Measurements from ENCODE around the gene DYNLRB2.

Gene DYNLRB2

GRCh38 chr16:80527297-80527696 lies 13.5 kb upstream of the DYNLRB2 start:
- Histone ChIP-seq H3K4me2 (ENCODE audit: low read length) (no peak overlapping the region), H3K4me1 (no peaks in the 10 kb centered on the region)

DNA sequence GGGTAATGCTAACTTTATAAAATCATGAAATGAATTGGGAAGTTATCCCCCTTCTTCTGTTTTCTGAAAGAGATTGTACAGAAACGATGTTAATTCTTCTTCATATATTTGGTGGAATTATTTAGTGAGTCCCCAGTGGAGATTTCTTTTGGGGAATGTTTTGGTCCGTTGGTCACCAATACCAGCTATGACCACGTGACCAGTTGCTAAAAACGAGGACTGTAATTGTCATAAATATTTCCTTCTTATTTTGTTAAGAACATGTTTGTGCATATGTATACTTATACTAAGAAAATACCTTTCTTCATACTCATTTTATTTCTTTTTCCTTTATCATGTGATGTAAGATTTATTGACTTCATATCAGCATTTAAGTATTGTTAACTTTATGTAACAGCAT lies 10.3 kb upstream of the DYNLRB2 start:
- no peaks in the 10 kb centered on the region for H3K9me3 ChIP-seq (ENCODE audit: control insufficient read depth, low read length)
- no peak overlapping the region for H2AFZ ChIP-seq
- H3K4me3 ChIP-seq (ENCODE audit: low read depth, low read length), result no peak overlapping the region
- no peaks in the 10 kb centered on the region for H3K36me3 ChIP-seq (ENCODE audit: control insufficient read depth, insufficient read depth, low read length)
- no peaks in the 10 kb centered on the region for H3K4me1 ChIP-seq
- no peak overlapping the region for H3K9ac ChIP-seq
- no peaks in the 10 kb centered on the region for H3K27me3 ChIP-seq (ENCODE audit: control insufficient read depth, insufficient read depth, low read length)
- no peaks in the 10 kb centered on the region for H3K79me2 ChIP-seq
- H3K4me2 ChIP-seq (ENCODE audit: low read length), result no peak overlapping the region
- TF ChIP-seq CTCF (IDR thresholded peaks at IDR 0.05), result no peak
- no peak overlapping the region for H3K27ac ChIP-seq

More at GRCh38 chr16:80527297-80527696, 13.5 kb upstream of the DYNLRB2 start:
- Histone ChIP-seq H3K27ac (no peak overlapping the region), H3K9ac (no peak overlapping the region), H3K79me2 (no peaks in the 10 kb centered on the region), H2AFZ (no peak overlapping the region), H3K27me3 (ENCODE audit: control insufficient read depth, insufficient read depth, low read length) (no peaks in the 10 kb centered on the region), H3K4me3 (ENCODE audit: low read depth, low read length) (no peak overlapping the region), H3K9me3 (ENCODE audit: control insufficient read depth, low read length) (no peaks in the 10 kb centered on the region), H3K36me3 (ENCODE audit: control insufficient read depth, insufficient read depth, low read length) (no peaks in the 10 kb centered on the region)
- TF ChIP-seq CTCF (IDR thresholded peaks at IDR 0.05), result no peak

DNA sequence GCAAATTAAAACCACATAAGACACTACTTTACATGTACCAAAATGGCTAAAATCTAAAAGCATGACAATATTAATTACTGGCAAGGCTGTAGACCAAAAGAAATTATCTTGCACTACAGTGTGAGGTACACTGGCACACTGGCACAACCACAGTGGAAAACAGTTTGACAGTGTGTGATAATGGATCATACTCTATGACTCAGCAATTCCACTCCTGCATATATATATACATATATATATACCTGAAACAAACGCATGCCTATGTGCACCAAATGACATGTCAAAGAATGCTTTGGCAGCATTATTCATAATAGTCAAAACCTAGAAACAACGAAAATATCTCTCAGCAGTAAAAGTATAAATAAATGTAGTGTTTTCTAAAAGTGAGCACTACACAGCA lies 4.6 kb upstream of the DYNLRB2 start:
- no peak overlapping the region for H2AFZ ChIP-seq
- H3K36me3 ChIP-seq (ENCODE audit: control insufficient read depth, insufficient read depth, low read length), result no peaks in the 10 kb centered on the region
- no peak overlapping the region for H3K4me3 ChIP-seq (ENCODE audit: low read depth, low read length)
- no peaks in the 10 kb centered on the region for H3K9me3 ChIP-seq (ENCODE audit: control insufficient read depth, low read length)
- H3K4me2 ChIP-seq (ENCODE audit: low read length), result no peak overlapping the region
- no peaks in the 10 kb centered on the region for H3K4me1 ChIP-seq
- no peak for TF ChIP-seq CTCF (IDR thresholded peaks at IDR 0.05)
- no peaks in the 10 kb centered on the region for H3K27me3 ChIP-seq (ENCODE audit: control insufficient read depth, insufficient read depth, low read length)
- H3K9ac ChIP-seq, result no peak overlapping the region
- H3K79me2 ChIP-seq, result no peaks in the 10 kb centered on the region
- no peak overlapping the region for H3K27ac ChIP-seq

- H3K79me2 ChIP-seq, result no peaks in the 10 kb centered on the region
- H3K36me3 ChIP-seq (ENCODE audit: control insufficient read depth, insufficient read depth, low read length), result no peaks in the 10 kb centered on the region
- no peak for TF ChIP-seq CTCF (IDR thresholded peaks at IDR 0.05)
- H2AFZ ChIP-seq, result peak overlapping the region; percentile 99
- H3K4me2 ChIP-seq (ENCODE audit: low read length), result peak overlapping the region; percentile 98
- no peaks in the 10 kb centered on the region for H3K4me1 ChIP-seq
- H3K9me3 ChIP-seq (ENCODE audit: control insufficient read depth, low read length), result no peaks in the 10 kb centered on the region
- no peaks in the 10 kb centered on the region for H3K27me3 ChIP-seq (ENCODE audit: control insufficient read depth, insufficient read depth, low read length)
- peak overlapping the region; percentile 94 for H3K4me3 ChIP-seq (ENCODE audit: low read depth, low read length)
- H3K27ac ChIP-seq, result peak overlapping the region; percentile 68
- H3K9ac ChIP-seq, result peak overlapping the region; percentile 31
Measured at GRCh38 chr16:80541306-80541694, 507 bp downstream of the DYNLRB2 start.

DNA sequence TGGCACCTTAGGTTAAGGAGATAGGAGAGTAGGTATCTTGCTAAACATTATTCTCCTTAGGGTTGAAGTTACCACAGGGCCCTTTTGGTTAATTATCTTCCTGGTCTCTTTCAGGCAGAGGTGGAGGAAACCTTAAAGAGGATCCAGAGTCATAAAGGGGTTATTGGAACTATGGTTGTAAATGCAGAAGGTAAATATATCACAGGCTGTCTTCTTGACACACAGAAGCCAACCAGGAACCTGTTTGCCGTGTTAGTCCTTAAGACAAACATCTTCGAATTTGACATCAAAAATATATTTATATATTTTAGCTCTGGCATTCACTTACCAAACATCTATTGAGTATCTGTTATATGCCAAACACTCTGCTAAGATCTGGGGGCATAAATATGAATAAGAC lies 2.4 kb downstream of the DYNLRB2 start:
- H3K79me2 ChIP-seq, result no peaks in the 10 kb centered on the region
- H3K9ac ChIP-seq, result no peak overlapping the region
- no peak overlapping the region for H2AFZ ChIP-seq
- H3K27me3 ChIP-seq (ENCODE audit: control insufficient read depth, insufficient read depth, low read length), result no peaks in the 10 kb centered on the region
- H3K4me2 ChIP-seq (ENCODE audit: low read length), result no peak overlapping the region
- TF ChIP-seq CTCF (IDR thresholded peaks at IDR 0.05), result no peak
- no peaks in the 10 kb centered on the region for H3K36me3 ChIP-seq (ENCODE audit: control insufficient read depth, insufficient read depth, low read length)
- H3K4me1 ChIP-seq, result no peaks in the 10 kb centered on the region
- no peak overlapping the region for H3K27ac ChIP-seq
- no peaks in the 10 kb centered on the region for H3K9me3 ChIP-seq (ENCODE audit: control insufficient read depth, low read length)
- H3K4me3 ChIP-seq (ENCODE audit: low read depth, low read length), result no peak overlapping the region

Data from parathyroid adenoma (tissue), 2 donors.